Measurements from ENCODE around the gene R3HDM4. TPM values are rescaled to one million over a fixed set of nuclear protein-coding genes. Genes with fewer than 3 reads are reported as not detected.

R3HDM4 gene
- total and polyA plus RNA-seq, 9 of the 15 experiments (the other 6 are each of a cell fraction or from before 2014, with no cell fraction given): 3.2 to 154 (median 59.0) TPM

DNA sequence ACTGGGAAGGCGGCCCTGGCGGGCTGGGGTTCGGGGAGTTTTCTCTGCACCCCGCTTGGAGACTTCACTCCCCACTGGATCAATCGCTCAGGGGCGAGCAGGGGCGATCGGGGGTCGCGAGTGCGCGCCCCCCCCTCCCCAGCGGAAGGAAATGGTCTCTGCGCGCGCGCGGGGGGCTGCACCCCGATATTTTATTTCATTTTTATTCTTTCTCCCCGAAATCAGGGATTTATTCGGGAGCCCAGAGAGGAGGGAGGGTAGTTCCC, 13.2 kb upstream of the R3HDM4 start:
- peak overlapping the region; percentile 99 for H3K4me3 ChIP-seq
- intact Hi-C loops (cut with micrococcal nuclease) (no loop called here), in situ Hi-C loops (cut with MboI) (no loop called here)
- peak overlapping the region; percentile 87 to 99 for H3K9ac ChIP-seq (ENCODE audit: insufficient read depth in 1 of 2, low read depth in 2 of 2, low read length in 2 of 2)
- H3K27ac ChIP-seq (ENCODE audit: extremely low read depth, low read depth, low read length): peak overlapping the region; percentile 97
- FAIRE-seq (no peak), DNase-seq (ENCODE audit: extremely low read depth in 1 of 4, low spot score in 3 of 4) (no peak), ATAC-seq (no peak)
- no peak overlapping the region for H2AFZ ChIP-seq (ENCODE audit: low read depth, low read length)
- peaks cover 67% of the 10 kb centered on the region for H3K79me2 ChIP-seq (ENCODE audit: control insufficient read depth, insufficient read depth, low read length)
- ChIA-PET POLR2A (interaction anchor here (1.0 kb wide), 1 partner anchor 28 kb away, joined by 5 read pairs; no protein-coding TSS in a partner anchor), CTCF (ENCODE audit: low intra/inter-chr PET ratio) (interaction anchor here (0.6 to 8.8 kb wide), 2 partner anchors 53 to 56 kb away, joined by 3 to 158 read pairs; partner anchors contain the start of gene WDR18)
- no peaks in the 10 kb centered on the region for H3K9me3 ChIP-seq (replicated peaks; ENCODE audit: control insufficient read depth, insufficient read depth, low read depth, low read length)
- H3K4me2 ChIP-seq (ENCODE audit: insufficient read depth, low read length): peak overlapping the region; percentile 95; the same call in 1 of the 2 replicates
- H4K20me1 ChIP-seq (replicated peaks; ENCODE audit: control insufficient read depth, insufficient read depth, low read length): no peaks in the 10 kb centered on the region; the same call in 1 of the 2 replicates
- H3K4me1 ChIP-seq (replicated peaks in 1 of 2; ENCODE audit: control insufficient read depth in 2 of 2, insufficient read depth in 2 of 2, low read length in 2 of 2): peaks cover 7 to 71% of the 10 kb centered on the region in 2 experiments; a peak in 4 of 5 replicates
- BruUV-seq (replicated peaks): no TSS peak
- H3K36me3 ChIP-seq (ENCODE audit: control insufficient read depth, insufficient read depth, low read length): peaks cover 30% of the 10 kb centered on the region; the same call in 2 of the 3 replicates
- H3K27me3 ChIP-seq (ENCODE audit: control insufficient read depth in 2 of 2, insufficient read depth in 2 of 2, low read length in 2 of 2): no peaks in the 10 kb centered on the region
- no peaks in the 10 kb centered on the region for H3K9me1 ChIP-seq (ENCODE audit: control insufficient read depth, insufficient read depth, low read length)
- WGBS (ENCODE audit: insufficient coverage, low coverage, missing lambda C conversion rate): 0% methylated on average over 17 of the region's 21 CpGs
- TF ChIP-seq PHF8 (IDR thresholded peaks at IDR 0.05; ENCODE audit: borderline replicate concordance, low read length) (peak; percentile 23; the same call in 1 of the 2 replicates), TCFL5 (CRISPR knock-in tag; conservative IDR thresholded peaks at IDR 0.05) (no peak)
- TF ChIP-seq, protein P1, sequence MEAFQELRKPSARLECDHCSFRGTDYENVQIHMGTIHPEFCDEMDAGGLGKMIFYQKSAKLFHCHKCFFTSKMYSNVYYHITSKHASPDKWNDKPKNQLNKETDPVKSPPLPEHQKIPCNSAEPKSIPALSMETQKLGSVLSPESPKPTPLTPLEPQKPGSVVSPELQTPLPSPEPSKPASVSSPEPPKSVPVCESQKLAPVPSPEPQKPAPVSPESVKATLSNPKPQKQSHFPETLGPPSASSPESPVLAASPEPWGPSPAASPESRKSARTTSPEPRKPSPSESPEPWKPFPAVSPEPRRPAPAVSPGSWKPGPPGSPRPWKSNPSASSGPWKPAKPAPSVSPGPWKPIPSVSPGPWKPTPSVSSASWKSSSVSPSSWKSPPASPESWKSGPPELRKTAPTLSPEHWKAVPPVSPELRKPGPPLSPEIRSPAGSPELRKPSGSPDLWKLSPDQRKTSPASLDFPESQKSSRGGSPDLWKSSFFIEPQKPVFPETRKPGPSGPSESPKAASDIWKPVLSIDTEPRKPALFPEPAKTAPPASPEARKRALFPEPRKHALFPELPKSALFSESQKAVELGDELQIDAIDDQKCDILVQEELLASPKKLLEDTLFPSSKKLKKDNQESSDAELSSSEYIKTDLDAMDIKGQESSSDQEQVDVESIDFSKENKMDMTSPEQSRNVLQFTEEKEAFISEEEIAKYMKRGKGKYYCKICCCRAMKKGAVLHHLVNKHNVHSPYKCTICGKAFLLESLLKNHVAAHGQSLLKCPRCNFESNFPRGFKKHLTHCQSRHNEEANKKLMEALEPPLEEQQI (IDR thresholded peaks at IDR 0.05): no peak
- TF ChIP-seq, protein P2, sequence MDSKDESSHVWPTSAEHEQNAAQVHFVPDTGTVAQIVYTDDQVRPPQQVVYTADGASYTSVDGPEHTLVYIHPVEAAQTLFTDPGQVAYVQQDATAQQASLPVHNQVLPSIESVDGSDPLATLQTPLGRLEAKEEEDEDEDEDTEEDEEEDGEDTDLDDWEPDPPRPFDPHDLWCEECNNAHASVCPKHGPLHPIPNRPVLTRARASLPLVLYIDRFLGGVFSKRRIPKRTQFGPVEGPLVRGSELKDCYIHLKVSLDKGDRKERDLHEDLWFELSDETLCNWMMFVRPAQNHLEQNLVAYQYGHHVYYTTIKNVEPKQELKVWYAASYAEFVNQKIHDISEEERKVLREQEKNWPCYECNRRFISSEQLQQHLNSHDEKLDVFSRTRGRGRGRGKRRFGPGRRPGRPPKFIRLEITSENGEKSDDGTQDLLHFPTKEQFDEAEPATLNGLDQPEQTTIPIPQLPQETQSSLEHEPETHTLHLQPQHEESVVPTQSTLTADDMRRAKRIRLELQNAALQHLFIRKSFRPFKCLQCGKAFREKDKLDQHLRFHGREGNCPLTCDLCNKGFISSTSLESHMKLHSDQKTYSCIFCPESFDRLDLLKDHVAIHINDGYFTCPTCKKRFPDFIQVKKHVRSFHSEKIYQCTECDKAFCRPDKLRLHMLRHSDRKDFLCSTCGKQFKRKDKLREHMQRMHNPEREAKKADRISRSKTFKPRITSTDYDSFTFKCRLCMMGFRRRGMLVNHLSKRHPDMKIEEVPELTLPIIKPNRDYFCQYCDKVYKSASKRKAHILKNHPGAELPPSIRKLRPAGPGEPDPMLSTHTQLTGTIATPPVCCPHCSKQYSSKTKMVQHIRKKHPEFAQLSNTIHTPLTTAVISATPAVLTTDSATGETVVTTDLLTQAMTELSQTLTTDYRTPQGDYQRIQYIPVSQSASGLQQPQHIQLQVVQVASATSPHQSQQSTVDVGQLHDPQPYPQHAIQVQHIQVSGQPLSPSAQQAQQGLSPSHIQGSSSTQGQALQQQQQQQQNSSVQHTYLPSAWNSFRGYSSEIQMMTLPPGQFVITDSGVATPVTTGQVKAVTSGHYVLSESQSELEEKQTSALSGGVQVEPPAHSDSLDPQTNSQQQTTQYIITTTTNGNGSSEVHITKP (IDR thresholded peaks at IDR 0.05; ENCODE audit: partially characterized antibody): peak; percentile 28
- TF ChIP-seq, protein P3, sequence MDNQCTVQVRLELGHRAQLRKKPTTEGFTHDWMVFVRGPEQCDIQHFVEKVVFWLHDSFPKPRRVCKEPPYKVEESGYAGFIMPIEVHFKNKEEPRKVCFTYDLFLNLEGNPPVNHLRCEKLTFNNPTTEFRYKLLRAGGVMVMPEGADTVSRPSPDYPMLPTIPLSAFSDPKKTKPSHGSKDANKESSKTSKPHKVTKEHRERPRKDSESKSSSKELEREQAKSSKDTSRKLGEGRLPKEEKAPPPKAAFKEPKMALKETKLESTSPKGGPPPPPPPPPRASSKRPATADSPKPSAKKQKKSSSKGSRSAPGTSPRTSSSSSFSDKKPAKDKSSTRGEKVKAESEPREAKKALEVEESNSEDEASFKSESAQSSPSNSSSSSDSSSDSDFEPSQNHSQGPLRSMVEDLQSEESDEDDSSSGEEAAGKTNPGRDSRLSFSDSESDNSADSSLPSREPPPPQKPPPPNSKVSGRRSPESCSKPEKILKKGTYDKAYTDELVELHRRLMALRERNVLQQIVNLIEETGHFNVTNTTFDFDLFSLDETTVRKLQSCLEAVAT (IDR thresholded peaks at IDR 0.05): 0 out of 4 replicates have a peak, but pooled peaks of 1 of the 2 experiments have one; percentile 18

Data from K562 (cell line).